Hepatocyte (in vitro differentiated cells): ENCODE measurements around the gene BMP5.

Source experiments
- EZH2phosphoT487 ChIP-seq: fragments of 200-600 bp; sonication (generic); IDR thresholded peaks from one replicate; pipeline ENCODE4 v1.6.1; 2018; ENCODE audit warnings: antibody characterized with exemption, mild to moderate bottlenecking, low read depth, moderate library complexity; ENCODE audit not compliant: unreplicated experiment, severe bottlenecking
- TF ChIP-seq, protein P1 (sequence below): fragments of 200-600 bp; sonication (generic); IDR thresholded peaks from 2 replicates; pipeline ENCODE4 v1.5.1; 2016; ENCODE audit warnings: antibody characterized with exemption, mild to moderate bottlenecking; ENCODE audit not compliant: poor library complexity

DNA sequence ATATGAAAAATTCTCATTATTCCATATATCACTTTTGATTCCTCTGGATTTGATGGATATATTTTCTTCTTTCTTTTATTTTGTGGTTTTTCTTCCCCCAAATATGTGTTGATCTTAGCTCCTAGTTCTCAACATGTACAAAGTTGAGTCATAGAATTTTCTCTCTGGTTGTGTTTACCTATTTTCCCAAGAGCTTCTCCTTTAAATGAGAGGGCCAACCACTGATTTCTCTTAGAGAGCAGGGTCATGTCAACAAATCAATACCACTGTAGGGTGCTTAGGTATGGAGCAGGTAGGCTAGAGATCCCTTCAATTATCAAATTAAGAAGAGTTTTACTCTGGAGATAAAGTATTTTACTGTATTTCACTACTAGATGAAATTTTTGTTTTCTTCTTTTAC is 145.7 kb downstream of the BMP5 start:
- TF ChIP-seq, protein P1, sequence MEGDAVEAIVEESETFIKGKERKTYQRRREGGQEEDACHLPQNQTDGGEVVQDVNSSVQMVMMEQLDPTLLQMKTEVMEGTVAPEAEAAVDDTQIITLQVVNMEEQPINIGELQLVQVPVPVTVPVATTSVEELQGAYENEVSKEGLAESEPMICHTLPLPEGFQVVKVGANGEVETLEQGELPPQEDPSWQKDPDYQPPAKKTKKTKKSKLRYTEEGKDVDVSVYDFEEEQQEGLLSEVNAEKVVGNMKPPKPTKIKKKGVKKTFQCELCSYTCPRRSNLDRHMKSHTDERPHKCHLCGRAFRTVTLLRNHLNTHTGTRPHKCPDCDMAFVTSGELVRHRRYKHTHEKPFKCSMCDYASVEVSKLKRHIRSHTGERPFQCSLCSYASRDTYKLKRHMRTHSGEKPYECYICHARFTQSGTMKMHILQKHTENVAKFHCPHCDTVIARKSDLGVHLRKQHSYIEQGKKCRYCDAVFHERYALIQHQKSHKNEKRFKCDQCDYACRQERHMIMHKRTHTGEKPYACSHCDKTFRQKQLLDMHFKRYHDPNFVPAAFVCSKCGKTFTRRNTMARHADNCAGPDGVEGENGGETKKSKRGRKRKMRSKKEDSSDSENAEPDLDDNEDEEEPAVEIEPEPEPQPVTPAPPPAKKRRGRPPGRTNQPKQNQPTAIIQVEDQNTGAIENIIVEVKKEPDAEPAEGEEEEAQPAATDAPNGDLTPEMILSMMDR: no peak
- TF ChIP-seq EZH2phosphoT487: no peak
